Colonic mucosa (tissue), 4 donors: ENCODE data around the gene MFSD6. TPM values are rescaled to one million over a fixed set of nuclear protein-coding genes. Genes with fewer than 3 reads are reported as not detected.
A peak's percentile ranks its signal among the peaks of the same experiment; 100 is the strongest.
"Not testable (repeated sequence)": the region's sequence is repeated elsewhere in the genome, so short reads cannot be mapped to it uniquely, and the experiment has no call there.

Experiments
- DNase-seq: peaks from one replicate; pipeline ENCODE4 v3.0.0-alpha.2; 2020
- H3K27ac ChIP-seq: fragments of 200-600 bp; one replicate; pipeline ENCODE4 v1.8.0; 2021
- H3K27me3 ChIP-seq: fragments of 200-600 bp; one replicate; pipeline ENCODE4 v1.8.0; 2021
- H3K36me3 ChIP-seq: fragments of 200-600 bp; one replicate; pipeline ENCODE4 v1.8.0; 2021
- H3K4me1 ChIP-seq: fragments of 200-600 bp; one replicate; pipeline ENCODE4 v1.8.0; 2021; ENCODE audit warnings: mild to moderate bottlenecking
- H3K4me3 ChIP-seq: fragments of 200-600 bp; one replicate; pipeline ENCODE4 v1.8.0; 2021
- H3K9ac ChIP-seq, 2 donors: one replicate each; pipeline ENCODE4 v1.7.0; 2013; ENCODE audit warnings: control low read depth in 2 of 2, low read depth in 2 of 2, low read length in 2 of 2
- H3K9me3 ChIP-seq: fragments of 200-600 bp; one replicate; pipeline ENCODE4 v1.8.0; 2021
- CTCF ChIP-seq: fragments of 200-600 bp; IDR thresholded peaks from one replicate; pipeline ENCODE4 v1.8.0; 2022; ENCODE audit warnings: antibody characterized with exemption, mild to moderate bottlenecking
- intact Hi-C: fragments of 100-400 bp; cut with DNase I; formaldehyde crosslinking; loops from one replicate; pipeline ENCODE4 v1.14.1; 2022
- total RNA-seq, 2 donors: library from RNA; stranded (reverse); fragmentation: NEBNext Ultra II Directional in 1 of 2; extraction: Animal tissue kit (Norgen Biotek cat#: 25700) in 1 of 2; gene quantifications; one replicate each; pipeline ENCODE4 v1.2.1, GENCODE V29; 2021
- donor health status: healthy.
- donor health status: DM: no; HTN: no; CAD: no.
- donor health status: DM: no; HTN: no; CAD: no.

Gene MFSD6
- total RNA-seq, 2 donors from 2014 or later = 60.9 to 83.3 TPM

GRCh38 chr2:190425221-190425866, 17.2 kb downstream of the MFSD6 start:
- H3K27ac ChIP-seq = no peak overlapping the region
- no peak overlapping the region for H3K4me3 ChIP-seq
- TF ChIP-seq CTCF = no peak
- no peak for DNase-seq
- no peaks in the 10 kb centered on the region for H3K9me3 ChIP-seq
- intact Hi-C loops = no loop called here
- H3K9ac ChIP-seq = no peak overlapping the region
- no peaks in the 10 kb centered on the region for H3K4me1 ChIP-seq
- no peaks in the 10 kb centered on the region for H3K27me3 ChIP-seq
- no peaks in the 10 kb centered on the region for H3K36me3 ChIP-seq

GRCh38 chr2:190425883-190426658, 17.9 kb downstream of the MFSD6 start:
- no peak for TF ChIP-seq CTCF
- H3K4me1 ChIP-seq = no peaks in the 10 kb centered on the region
- no peaks in the 10 kb centered on the region for H3K27me3 ChIP-seq
- intact Hi-C loops = no loop called here
- DNase-seq = no peak
- H3K9ac ChIP-seq = no peak overlapping the region
- H3K36me3 ChIP-seq = no peaks in the 10 kb centered on the region
- no peaks in the 10 kb centered on the region for H3K9me3 ChIP-seq
- H3K4me3 ChIP-seq = no peak overlapping the region
- H3K27ac ChIP-seq = no peak overlapping the region

GRCh38 chr2:190430866-190431265, 22.7 kb downstream of the MFSD6 start:
- H3K27me3 ChIP-seq, intact Hi-C loops, H3K36me3 ChIP-seq, DNase-seq, H3K9me3 ChIP-seq, H3K27ac ChIP-seq, H3K9ac ChIP-seq, H3K4me3 ChIP-seq: not testable (repeated sequence)
- H3K4me1 ChIP-seq = peaks cover 15% of the 10 kb centered on the region

GRCh38 chr2:190431907-190432306, 23.8 kb downstream of the MFSD6 start:
- no peak for DNase-seq
- intact Hi-C loops = no loop called here
- H3K4me1 ChIP-seq = peaks cover 15% of the 10 kb centered on the region
- no peaks in the 10 kb centered on the region for H3K27me3 ChIP-seq
- H3K36me3 ChIP-seq = peaks cover 3% of the 10 kb centered on the region
- H3K9ac ChIP-seq = peak overlapping the region in 1 of 2 donors; percentile 26
- no peaks in the 10 kb centered on the region for H3K9me3 ChIP-seq
- H3K27ac ChIP-seq = peak overlapping the region; percentile 65
- no peak overlapping the region for H3K4me3 ChIP-seq
- TF ChIP-seq CTCF = no peak

GRCh38 chr2:190432567-190433231, 24.5 kb downstream of the MFSD6 start:
- peak; percentile 48 for DNase-seq
- peak overlapping the region; percentile 65 for H3K27ac ChIP-seq
- H3K36me3 ChIP-seq = peaks cover 5% of the 10 kb centered on the region

More at GRCh38 chr2:190432567-190433231, 24.5 kb downstream of the MFSD6 start:
- no peaks in the 10 kb centered on the region for H3K9me3 ChIP-seq
- H3K27me3 ChIP-seq = no peaks in the 10 kb centered on the region
- peak overlapping the region in 1 of 2 donors; percentile 26 for H3K9ac ChIP-seq
- H3K4me3 ChIP-seq = no peak overlapping the region
- intact Hi-C loops = no loop called here
- no peak for TF ChIP-seq CTCF
- H3K4me1 ChIP-seq = peaks cover 15% of the 10 kb centered on the region
